SKM-1 (cell line): ENCODE results near the gene STAT1.
"Not testable (repeated sequence)": the region's sequence is repeated elsewhere in the genome, so short reads cannot be mapped to it uniquely, and the experiment has no call there.

Experiments used
- DNase-seq: peaks from one replicate; lab custom pipeline; 2025; ENCODE audit not compliant: unreplicated experiment; lab: John Stamatoyannopoulos, UW

STAT1 gene

DNA sequence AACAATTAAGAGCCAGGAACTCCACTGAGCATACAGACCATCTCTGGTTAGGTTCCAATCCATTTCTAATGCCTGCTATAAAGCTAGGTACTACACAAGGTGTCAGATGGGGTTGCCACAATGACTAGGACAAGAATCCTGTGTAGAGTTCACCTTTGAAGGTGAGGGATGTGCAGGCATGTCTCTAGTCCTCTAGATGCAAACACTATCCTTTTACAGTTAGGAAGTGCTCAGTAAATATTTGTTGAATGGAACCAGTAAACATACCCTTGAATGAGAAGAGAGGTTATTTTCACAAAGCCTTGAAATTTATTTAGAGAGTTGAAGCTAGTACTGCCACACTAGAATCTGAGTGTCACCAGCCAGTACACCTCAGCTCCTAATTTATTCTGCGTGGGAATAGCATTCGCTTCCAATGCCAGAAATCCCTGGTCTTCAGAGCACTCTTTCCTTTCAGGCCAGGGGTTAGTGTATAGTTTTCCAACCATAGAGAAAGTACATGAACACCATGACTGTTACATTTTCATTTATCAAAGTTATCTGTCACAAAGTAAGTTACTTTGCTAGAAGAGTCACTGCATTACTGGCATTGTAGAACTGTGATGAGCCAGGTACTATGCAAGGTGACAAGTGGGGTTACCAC lies 48.3 kb downstream of the STAT1 start:
- DNase-seq, result no peak

DNA sequence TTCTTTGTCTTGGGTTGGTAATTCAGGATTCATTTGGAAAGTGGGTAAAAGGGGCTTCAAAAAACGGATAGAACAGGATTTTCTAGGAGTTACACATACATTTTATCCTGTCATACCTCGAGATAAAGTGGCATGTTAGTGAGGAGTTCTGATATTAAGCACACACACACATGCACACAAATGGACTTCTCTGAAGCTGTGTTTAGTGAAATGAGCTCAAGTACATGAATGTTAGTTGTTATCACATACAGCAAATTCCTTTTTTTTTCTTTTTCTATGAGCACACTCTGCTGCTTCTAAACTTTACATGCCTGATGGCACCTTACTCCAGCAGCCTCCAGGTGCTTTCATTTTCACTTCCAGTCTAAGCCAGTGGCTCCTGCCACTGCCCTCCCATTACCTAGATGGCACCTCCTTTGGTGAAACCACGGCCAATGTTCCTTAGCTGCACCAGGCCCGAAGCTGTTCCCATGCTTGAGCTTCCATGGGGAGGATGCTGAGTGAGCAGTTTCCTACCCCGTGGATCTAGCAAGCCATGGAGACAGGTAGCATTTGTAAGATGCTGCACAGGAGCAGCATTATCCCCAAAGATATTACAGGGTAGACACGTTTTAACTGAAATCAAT lies 49.7 kb downstream of the STAT1 start:
- DNase-seq, result no peak

DNA sequence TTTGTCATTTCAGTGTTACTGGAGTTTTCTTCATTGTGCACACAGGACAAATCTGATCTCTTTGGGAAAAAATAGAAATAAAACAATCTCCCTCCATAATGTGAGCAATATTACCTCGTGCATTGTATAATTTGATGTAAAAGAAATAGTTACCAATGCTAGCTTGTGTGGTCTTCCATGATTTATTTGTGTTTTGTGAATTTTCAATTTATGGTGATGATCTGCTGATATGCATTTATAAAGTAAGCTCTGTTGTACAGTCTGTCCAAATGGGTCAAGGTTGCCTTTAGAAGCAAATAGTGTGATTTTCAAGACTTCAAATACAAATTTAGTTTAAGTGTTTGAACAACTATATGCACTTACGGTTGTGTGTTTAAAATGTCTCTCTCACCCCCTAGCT lies 50.9 kb downstream of the STAT1 start:
- no peak for DNase-seq

DNA sequence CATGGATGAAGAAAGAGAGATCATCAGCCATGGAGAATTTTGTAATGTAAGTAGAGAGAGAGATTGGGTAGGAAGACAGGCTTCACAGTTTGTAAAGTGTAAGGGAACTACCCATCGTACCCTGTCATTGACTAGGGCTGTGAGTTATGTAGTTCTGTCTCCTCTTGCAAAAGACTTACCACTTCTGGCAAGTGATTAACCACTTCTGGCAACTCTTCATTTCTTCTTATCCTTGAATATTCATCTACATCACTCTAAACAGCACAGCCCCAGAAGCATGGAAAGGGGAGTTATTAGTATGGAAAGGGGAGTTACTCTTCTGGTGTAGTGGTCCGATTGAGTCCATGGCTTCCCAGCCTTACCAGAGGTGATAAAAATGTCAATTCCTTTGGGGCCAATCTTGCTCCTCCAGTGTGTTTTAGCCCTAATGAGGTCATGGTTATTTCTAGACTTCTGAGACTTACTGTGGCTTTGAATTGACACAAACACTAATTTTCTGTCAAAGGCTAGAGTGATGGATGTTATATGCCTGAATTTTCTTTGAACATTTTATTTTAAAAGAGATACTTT lies 52.0 kb downstream of the STAT1 start:
- no peak for DNase-seq

DNA sequence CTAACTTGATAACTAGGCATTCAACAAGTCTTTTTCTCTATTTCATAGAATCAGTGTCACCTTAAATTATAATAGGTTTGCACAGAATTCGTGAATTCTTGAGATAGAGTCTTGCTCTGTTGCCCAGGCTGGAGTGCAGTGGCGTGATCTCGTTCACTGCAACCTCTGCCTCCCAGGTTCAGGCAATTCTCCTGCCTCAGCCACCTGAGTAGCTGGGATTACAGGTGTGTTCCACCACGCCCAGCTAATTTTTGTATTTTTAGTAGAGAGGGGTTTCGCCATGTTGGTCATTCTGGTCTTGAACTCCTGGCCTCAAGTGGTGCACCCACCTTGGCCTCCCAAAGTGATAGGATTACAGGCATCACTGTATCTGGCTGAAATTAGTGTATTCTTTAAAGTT lies 52.9 kb downstream of the STAT1 start:
- not testable (repeated sequence) for DNase-seq

DNA sequence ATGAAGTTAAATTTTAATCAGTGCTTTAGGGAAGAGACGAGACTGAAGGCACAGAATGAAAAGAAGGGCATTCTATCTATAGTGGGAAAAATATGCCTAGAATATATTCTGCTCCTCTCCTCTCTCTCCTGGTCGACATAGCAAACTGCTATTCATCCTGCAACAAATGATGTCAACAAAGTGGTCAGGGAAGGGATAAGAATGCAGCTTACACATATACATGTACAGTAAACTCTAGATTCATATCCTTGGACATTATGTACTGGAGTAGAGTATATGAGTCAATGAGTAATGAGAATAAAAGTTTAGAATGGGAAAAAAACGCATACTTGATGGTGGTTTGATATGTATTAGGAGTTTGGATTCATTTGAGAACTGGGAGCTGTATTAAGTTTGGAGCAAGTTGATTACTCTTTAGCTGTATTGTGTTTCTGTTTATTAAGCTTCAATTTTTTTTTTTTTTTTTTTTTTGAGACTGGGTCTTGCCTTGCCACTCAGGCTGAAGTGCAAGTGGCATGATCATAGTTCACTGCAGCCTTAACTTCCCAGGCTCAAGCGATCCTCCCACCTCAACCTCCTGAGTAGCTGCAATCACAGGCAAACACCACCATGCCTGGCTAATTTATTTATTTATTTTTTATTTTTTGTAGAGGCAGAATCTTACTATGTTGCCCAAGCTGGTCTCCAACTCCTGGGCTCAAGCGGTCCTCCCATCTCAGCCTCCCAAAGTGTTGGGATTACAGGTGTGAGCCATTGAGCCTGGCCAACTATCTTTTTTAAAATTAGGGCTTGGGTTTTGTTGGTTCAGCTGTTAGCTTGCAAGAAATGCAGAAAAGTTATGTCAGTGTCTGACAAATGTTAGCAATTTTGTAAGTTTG lies 53.8 kb downstream of the STAT1 start:
- no peak for DNase-seq

DNA sequence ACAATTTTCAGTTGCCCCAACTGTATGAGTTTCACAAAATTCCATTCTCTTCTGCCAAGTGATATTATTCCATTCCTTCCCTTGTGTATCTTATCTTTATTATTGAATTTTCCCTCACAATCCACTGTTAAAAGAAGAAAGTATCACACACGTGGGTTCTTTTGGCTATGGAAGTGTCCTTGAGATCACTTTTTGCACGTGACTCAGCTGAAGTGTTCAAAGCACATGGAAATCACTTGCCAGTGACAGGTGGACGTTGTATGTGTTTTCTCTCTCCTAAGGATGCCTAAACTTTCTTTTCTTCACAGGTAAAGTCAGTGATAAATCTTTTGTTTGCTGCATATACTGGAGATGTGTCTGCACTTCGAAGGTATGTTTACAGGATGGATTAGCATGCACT lies 60.7 kb downstream of the STAT1 start:
- no peak for DNase-seq

DNA sequence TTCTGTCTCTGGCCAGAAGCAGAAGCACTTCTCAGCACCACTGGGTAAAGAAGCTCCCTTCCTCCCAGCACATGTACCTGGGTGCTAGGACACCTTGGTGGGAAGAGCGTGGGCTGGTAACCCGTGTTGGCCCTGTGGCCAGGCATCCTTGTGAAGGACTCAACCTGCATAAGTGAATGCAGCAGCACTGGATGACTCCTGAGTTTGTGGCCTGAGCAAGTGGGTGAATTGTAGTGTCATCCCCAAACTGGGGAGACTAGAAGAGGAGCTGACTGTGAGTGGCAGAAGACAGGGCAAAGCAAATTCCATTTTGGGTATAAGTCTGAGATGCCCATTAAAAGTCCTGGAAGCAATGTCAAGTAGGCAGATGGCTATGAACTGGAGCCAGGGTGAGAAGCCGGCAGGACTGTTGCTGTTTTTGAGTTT lies 63.4 kb downstream of the STAT1 start:
- DNase-seq, result no peak

DNA sequence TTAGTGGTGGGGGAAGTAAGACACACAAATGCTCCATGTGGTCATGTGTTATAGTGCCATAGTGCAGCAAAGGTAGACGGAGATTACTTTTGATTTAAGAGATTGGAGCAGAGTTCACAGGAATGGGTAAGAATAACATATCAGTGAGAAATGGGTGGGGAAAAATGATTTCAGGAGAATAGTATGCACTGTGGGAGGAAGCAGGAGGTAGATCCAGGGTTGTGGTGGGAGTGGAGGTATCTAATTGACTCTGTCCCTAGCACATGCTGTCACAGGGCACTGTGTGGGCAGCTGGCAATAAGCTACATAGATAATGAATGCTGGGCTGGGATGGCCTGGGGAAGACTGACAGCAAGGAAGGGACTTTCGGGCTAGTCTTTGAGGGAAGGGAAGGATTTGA lies 65.3 kb downstream of the STAT1 start:
- DNase-seq, result no peak

DNA sequence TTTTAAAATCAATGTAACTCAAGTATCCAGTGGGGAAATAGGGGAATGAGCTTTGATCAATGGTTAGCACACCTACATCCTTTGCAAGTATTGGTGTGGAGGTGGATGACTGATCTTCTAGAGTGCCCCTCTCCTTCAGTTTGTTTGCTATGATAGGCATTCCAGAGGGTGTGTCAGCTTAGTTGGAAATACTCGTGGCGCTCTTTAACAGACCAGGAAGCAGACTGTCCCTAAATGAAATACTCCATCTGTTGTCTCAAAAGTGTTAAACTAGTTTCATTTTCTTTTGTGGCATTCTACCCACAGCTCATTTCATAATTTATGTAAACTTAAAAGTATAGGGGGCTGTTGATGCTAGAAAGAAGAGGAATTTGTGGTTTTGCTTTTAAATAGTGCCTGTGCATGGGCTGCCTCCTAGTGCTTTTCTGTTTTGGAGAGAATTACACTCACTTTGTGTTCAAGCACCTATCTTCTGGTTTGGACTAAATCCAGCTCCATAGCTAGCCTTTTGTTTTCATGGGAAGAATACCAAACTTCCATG lies 66.2 kb downstream of the STAT1 start:
- DNase-seq, result no peak

DNA sequence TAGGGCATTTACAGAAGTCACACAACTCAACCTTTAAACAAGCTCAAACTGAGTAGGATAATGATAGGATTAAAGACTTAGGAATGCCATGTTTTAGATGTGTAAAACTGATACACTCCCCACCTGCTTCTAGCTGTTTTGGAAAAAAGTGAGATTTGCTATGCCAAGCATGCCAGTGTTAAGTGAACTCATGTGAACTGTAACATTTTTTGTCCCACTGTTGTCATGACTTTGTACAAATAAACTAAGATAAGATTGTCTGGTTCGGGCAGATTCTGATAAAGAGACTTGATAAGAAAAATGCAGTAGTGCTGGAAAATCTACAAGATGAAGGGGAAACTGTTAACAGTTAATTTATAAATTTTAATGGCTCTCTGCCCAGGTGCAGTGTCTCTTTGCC lies 66.8 kb downstream of the STAT1 start:
- DNase-seq, result no peak

DNA sequence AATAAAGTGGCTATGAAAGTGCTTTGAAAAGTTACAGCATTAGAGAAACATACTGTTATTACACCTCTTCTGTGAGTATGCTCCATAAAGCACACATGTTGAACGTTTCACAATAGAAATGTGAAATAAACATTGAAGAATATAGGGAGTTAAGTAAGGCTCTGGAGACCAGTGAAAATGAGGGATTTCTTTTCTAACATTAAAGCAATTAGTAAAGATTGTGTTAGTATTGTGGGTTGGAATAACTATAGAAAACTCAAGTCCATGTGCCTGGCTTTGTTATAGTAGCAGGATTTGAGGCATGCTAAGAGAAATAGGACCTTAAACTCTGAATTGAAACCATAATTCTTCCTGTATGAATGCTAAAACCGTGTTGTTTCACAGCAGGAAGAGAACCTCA lies 70.3 kb downstream of the STAT1 start:
- no peak for DNase-seq

DNA sequence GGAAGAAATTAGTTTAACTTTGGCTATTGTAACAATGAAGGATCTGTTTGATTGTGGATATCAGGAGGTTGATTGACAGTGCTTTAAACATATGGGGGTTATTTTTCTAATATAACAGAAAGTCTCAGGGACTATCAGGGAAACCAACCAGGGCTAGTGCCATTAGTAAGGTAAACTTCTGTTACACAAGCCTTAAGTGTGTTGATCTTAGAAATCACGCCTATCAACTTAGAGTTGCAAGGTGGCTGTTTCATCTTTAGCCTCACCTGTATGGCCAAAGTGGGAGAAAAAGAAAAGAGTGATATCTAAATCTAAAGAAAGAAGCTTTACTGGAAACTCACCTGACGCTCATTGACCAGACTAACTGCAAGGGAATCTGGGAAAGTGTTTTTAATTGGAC lies 71.3 kb downstream of the STAT1 start:
- DNase-seq, result no peak

DNA sequence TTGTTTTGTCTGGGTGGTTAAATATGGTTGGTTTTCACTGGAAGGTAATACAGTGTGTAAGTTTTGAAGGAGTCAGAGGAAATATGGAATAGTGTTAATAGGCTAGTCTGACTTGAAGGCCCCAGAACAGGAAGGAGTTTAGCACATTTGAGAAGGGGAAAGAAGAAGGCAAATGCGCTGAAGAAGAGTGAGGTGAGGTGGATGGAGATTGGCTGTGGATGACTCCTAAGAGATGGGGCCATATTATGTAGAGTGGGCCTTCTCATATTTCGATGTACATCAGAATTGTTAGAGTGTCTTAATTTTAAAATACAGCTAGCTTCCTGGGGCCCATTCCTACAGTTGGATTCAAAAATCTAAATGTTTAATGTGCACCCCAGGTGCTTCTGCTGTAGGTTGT lies 72.4 kb downstream of the STAT1 start:
- DNase-seq, result no peak

DNA sequence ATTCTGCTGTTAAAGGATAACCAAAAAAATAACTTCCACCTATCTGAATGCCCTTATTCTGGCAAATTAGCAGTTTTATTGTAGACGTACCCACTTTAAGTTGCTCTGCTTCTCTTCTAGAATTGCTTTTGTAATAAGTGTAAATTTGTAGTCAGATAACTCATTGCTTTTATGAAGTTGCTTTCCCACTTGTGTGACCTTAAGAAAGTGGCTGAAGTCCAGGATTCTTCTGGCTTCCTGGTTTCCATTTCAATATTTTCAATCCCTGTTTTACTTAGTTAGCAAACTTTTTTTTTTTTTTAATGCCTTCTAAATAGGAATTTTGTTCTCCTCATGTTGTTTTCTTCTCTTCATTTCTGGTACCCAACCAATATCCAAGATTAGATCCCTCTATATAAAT lies 73.5 kb downstream of the STAT1 start:
- no peak for DNase-seq

DNA sequence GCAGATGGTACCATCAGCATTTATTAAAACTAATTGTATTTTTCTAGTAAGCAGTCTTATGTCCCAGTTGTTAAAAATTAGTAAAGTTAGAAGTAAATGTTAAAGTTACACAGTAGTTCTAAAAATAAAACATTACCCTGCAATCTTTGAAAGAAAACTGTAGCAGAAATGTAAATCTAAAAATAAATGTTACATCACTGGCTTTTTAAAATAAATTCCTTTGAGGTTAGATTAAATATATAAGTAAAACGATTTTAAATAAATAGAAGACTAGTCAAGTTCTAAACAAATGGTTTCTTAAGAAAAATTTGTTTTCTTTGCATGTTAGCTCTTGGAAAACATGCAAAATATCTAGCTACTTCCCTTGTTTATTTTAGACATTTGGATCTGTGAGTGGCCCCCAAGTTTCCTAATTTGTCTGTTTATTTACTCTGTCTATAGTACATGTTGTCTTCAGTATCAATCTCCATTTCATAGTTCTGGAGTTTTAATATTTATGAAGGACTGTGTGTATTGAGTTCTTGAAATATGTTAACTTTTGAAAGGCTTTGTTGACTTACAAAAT lies 75.1 kb downstream of the STAT1 start:
- no peak for DNase-seq

DNA sequence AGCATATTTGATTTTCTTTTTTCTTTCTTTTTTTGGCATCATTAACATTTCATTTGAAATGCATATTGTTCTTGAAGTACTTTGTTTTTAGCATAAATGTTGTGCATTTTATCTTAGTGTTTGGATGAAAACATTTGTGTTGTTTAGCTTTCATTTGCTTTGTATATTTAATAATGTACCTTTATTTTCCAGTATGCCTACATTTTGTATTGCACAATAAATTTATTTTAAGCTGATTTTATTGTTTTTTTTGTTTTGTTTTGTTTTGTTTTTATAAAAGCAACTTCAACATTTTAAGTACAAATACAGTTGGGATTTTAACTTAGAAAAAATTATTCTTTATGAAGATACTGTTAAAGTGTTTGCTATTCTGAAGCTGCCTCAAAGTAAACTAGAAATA lies 78.9 kb downstream of the STAT1 start:
- no peak for DNase-seq

DNA sequence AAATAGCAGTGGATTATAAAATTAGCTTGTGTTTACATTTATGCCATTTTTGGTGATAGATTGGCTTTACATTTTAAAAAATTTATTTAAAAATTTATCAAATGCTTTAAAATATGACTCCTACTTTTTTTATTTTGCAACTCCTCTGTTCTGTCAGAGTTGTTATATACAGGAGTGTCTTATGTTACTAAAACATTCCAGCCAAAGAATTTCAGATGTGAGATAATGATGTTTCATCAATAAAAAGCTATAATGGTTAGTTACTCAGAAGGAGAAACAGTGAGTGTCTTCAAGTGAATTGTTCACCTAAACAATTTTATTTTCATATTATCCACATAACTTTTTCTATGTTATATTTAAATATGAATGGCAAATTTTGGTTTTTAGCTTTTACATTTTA lies 80.6 kb downstream of the STAT1 start:
- no peak for DNase-seq

DNA sequence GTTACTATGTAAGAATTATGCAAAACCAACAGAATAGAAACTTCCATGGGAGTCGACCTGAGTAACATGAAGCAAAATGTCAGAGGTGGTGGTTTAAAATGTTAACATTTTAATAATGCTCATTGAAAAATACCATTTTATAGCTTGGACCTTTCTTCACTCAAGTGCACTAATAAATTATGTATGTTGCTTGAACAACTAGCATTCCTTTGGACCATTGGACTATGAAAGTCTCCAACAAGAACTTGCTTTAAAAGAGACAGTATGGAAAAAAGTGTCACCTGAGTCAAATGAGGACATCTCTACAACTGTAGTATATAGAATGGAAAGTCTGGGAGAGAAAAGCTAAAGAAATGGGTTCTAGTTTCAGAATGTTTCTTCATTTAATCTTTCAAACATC lies 81.5 kb downstream of the STAT1 start:
- DNase-seq, result no peak

DNA sequence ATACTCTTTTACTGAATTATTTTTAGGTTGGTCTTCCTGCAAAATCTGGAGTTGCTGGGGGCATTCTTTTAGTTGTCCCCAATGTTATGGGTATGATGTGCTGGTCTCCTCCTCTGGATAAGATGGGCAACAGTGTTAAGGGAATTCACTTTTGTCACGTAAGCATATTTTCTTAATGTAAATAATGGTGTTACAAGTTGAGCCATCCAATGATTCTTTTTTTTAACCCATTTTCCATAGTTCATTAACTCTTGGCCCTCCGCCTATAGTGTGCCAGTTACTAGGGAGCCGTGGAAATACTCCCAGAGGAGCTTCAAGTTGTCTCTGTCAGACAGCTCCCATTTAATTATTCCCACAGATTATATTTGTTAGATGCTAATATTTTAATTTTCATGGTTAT lies 83.6 kb downstream of the STAT1 start:
- no peak for DNase-seq

DNA sequence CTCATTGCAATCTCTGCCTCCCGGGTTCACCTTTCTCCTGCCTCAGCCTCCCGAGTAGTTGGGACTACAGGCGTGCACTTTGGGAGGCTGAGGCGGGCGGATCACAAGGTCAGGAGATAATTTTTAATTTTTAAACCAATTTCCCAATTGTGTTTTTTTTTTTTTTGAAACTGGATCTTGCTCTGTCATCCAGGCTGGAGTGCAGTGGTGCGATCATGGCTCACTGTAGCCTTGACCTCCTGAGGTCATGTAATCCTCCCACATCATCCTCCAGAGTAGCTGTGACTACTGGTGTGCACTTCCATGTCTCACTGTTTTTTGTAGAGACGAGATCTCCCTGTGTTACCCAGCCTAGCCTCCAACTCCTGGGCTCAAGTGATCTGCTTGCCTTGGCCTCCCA lies 84.1 kb downstream of the STAT1 start:
- no peak for DNase-seq
